Measurements from ENCODE around the gene SVIL.

Gene SVIL

GRCh38 chr10:29431711-29432110, 203.1 kb downstream of the SVIL start:
- in situ Hi-C loops (cut with HindIII; ENCODE audit: low sequenced_read_pairs) = no loop called here

- in situ Hi-C loops (cut with HindIII; ENCODE audit: low sequenced_read_pairs) = no loop called here
These were observed 204.7 kb downstream of the SVIL start for GRCh38 chr10:29430101-29430500.

GRCh38 chr10:29428486-29428885, 206.3 kb downstream of the SVIL start:
- in situ Hi-C loops (cut with HindIII; ENCODE audit: low sequenced_read_pairs) = no loop called here

- in situ Hi-C loops (cut with HindIII; ENCODE audit: low sequenced_read_pairs) = no loop called here
These were observed 207.1 kb downstream of the SVIL start for GRCh38 chr10:29427667-29428066.

GRCh38 chr10:29426420-29426819, 208.4 kb downstream of the SVIL start:
- in situ Hi-C loops (cut with HindIII; ENCODE audit: low sequenced_read_pairs) = no loop called here

- in situ Hi-C loops (cut with HindIII; ENCODE audit: low sequenced_read_pairs) = no loop called here
These were observed 210.8 kb downstream of the SVIL start for GRCh38 chr10:29424017-29424416.

GRCh38 chr10:29420744-29421143, 214.0 kb downstream of the SVIL start:
- in situ Hi-C loops (cut with HindIII; ENCODE audit: low sequenced_read_pairs) = no loop called here

GRCh38 chr10:29417324-29417723, 217.4 kb downstream of the SVIL start:
- in situ Hi-C loops (cut with HindIII; ENCODE audit: low sequenced_read_pairs) = no loop called here

- in situ Hi-C loops (cut with HindIII; ENCODE audit: low sequenced_read_pairs) = no loop called here
These were observed 218.9 kb downstream of the SVIL start for GRCh38 chr10:29415876-29416275.

GRCh38 chr10:29414501-29414900, 220.3 kb downstream of the SVIL start:
- in situ Hi-C loops (cut with HindIII; ENCODE audit: low sequenced_read_pairs) = no loop called here

- in situ Hi-C loops (cut with HindIII; ENCODE audit: low sequenced_read_pairs) = no loop called here
These were observed 222.3 kb downstream of the SVIL start for GRCh38 chr10:29412485-29412884.

- in situ Hi-C loops (cut with HindIII; ENCODE audit: low sequenced_read_pairs) = no loop called here
These were observed 223.0 kb downstream of the SVIL start for GRCh38 chr10:29411666-29412315.

GRCh38 chr10:29409241-29410054, 225.3 kb downstream of the SVIL start:
- in situ Hi-C loops (cut with HindIII; ENCODE audit: low sequenced_read_pairs) = no loop called here

GRCh38 chr10:29408847-29409240, 225.9 kb downstream of the SVIL start:
- in situ Hi-C loops (cut with HindIII; ENCODE audit: low sequenced_read_pairs) = no loop called here
